ENCODE results near the gene CAPRIN1.
A peak's percentile ranks its signal among the peaks of the same experiment; 100 is the strongest.

CAPRIN1 gene

GRCh38 chr11:34051349-34052035 is at the start of gene CAPRIN1:
Gene CAPRIN1, plus strand, starts transcription at chr11:34051731. Its CDS starts 690 bp downstream, at chr11:34052421.
- DNase-seq (ENCODE audit: low read depth), result no peak

GRCh38 chr11:34002420-34002819 is 49.1 kb upstream of the CAPRIN1 start:
- no peak for DNase-seq (ENCODE audit: low read depth)

GRCh38 chr11:34004236-34004635 is 47.3 kb upstream of the CAPRIN1 start:
- DNase-seq (ENCODE audit: low read depth), result no peak

GRCh38 chr11:34006876-34007275 is 44.7 kb upstream of the CAPRIN1 start:
- DNase-seq (ENCODE audit: low read depth), result no peak

- no peak for DNase-seq (ENCODE audit: low read depth)
Measured at GRCh38 chr11:34012734-34013133, 38.8 kb upstream of the CAPRIN1 start.

- DNase-seq (ENCODE audit: low read depth), result no peak
Measured at GRCh38 chr11:34013898-34014571, 37.5 kb upstream of the CAPRIN1 start.

- no peak for DNase-seq (ENCODE audit: low read depth)
Measured at GRCh38 chr11:34021977-34022735, 29.4 kb upstream of the CAPRIN1 start.

GRCh38 chr11:34026432-34026831 is 25.1 kb upstream of the CAPRIN1 start:
- DNase-seq (ENCODE audit: low read depth), result no peak

GRCh38 chr11:34027516-34028408 is 23.8 kb upstream of the CAPRIN1 start:
- DNase-seq (ENCODE audit: low read depth), result no peak

GRCh38 chr11:34028425-34028824 is 23.1 kb upstream of the CAPRIN1 start:
- DNase-seq (ENCODE audit: low read depth), result peak; percentile 40

GRCh38 chr11:34029176-34029575 is 22.4 kb upstream of the CAPRIN1 start:
- DNase-seq (ENCODE audit: low read depth), result no peak

GRCh38 chr11:34030382-34030781 is 21.1 kb upstream of the CAPRIN1 start:
- no peak for DNase-seq (ENCODE audit: low read depth)

- DNase-seq (ENCODE audit: low read depth), result no peak
Measured at GRCh38 chr11:34033399-34033798, 18.1 kb upstream of the CAPRIN1 start.

- DNase-seq (ENCODE audit: low read depth), result no peak
Measured at GRCh38 chr11:34034053-34034452, 17.5 kb upstream of the CAPRIN1 start.

- DNase-seq (ENCODE audit: low read depth), result no peak
Measured at GRCh38 chr11:34036456-34036855, 15.1 kb upstream of the CAPRIN1 start.

GRCh38 chr11:34037016-34037415 is 14.5 kb upstream of the CAPRIN1 start:
- DNase-seq (ENCODE audit: low read depth), result no peak

GRCh38 chr11:34040571-34040970 is 11.0 kb upstream of the CAPRIN1 start:
- no peak for DNase-seq (ENCODE audit: low read depth)

GRCh38 chr11:34044664-34045485 is 6.7 kb upstream of the CAPRIN1 start:
- peak; percentile 41 for DNase-seq (ENCODE audit: low read depth)

- no peak for DNase-seq (ENCODE audit: low read depth)
Measured at GRCh38 chr11:34049028-34049427, 2.5 kb upstream of the CAPRIN1 start.

GRCh38 chr11:34050581-34051348 is 766 bp upstream of the CAPRIN1 start:
- DNase-seq (ENCODE audit: low read depth), result peak; percentile 49
